Fibroblast of villous mesenchyme (primary cell): ENCODE measurements around the gene PVRIG. TPM values are rescaled to one million over a fixed set of nuclear protein-coding genes. Genes with fewer than 3 reads are reported as not detected.
"Not testable (repeated sequence)": the region's sequence is repeated elsewhere in the genome, so short reads cannot be mapped to it uniquely, and the experiment has no call there.

ENCODE experiments used
- DNase-seq: peaks from one replicate; pipeline ENCODE4 v3.0.0-alpha.2; 2010; ENCODE audit warnings: low read depth
- H3K4me3 ChIP-seq: 2 replicates; pipeline ENCODE4 v1.5.1; 2011; ENCODE audit warnings: low read depth, mild to moderate bottlenecking, low read length
- total RNA-seq: library from RNA; depleted of rRNA; stranded (reverse); fragments of >200 nt; gene quantifications from 2 replicates; pipeline ENCODE4 v1.2.3, GENCODE V29; 2012
- TF ChIP-seq, protein P1 (sequence below): IDR thresholded peaks from 2 replicates; pipeline ENCODE4 v1.5.1; 2012; ENCODE audit warnings: low read depth, mild to moderate bottlenecking, low read length; ENCODE audit not compliant: insufficient read depth

The PVRIG gene
- total RNA-seq, 1 donor = not detected

DNA sequence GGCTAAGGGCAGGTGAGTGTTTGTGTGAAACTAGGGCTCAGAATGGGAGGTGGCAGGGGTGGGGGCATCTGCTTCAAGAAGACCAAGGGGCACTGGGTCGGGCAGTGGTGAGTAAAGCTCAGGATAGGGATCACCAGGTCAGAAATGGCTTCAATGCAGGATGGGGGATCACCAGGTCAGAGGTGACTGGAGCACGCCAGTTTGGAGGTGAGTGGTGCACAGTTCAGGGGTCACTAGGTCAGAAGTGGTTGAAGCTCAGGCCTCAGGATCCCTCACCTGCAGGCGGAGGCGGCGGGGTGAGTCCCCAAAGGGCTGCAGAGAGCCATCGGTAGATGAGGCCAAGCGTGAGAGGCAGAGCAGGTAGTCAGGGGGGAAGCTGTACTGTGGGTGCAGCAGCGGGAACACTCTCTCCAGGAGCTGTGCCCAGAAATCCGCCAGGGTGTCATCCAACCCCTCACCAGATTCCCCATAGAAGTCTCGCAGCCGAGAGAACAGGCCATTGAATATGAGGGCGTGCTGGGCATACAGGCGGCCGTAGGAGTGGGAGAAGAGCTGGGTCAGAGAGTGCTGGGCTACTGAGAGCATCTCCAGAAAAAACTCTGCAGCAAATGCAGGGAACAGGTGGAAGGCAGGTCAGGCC lies 44.3 kb upstream of the PVRIG start:
- TF ChIP-seq, protein P1, sequence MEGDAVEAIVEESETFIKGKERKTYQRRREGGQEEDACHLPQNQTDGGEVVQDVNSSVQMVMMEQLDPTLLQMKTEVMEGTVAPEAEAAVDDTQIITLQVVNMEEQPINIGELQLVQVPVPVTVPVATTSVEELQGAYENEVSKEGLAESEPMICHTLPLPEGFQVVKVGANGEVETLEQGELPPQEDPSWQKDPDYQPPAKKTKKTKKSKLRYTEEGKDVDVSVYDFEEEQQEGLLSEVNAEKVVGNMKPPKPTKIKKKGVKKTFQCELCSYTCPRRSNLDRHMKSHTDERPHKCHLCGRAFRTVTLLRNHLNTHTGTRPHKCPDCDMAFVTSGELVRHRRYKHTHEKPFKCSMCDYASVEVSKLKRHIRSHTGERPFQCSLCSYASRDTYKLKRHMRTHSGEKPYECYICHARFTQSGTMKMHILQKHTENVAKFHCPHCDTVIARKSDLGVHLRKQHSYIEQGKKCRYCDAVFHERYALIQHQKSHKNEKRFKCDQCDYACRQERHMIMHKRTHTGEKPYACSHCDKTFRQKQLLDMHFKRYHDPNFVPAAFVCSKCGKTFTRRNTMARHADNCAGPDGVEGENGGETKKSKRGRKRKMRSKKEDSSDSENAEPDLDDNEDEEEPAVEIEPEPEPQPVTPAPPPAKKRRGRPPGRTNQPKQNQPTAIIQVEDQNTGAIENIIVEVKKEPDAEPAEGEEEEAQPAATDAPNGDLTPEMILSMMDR = no peak
- no peak for DNase-seq
- H3K4me3 ChIP-seq = no peak overlapping the region

DNA sequence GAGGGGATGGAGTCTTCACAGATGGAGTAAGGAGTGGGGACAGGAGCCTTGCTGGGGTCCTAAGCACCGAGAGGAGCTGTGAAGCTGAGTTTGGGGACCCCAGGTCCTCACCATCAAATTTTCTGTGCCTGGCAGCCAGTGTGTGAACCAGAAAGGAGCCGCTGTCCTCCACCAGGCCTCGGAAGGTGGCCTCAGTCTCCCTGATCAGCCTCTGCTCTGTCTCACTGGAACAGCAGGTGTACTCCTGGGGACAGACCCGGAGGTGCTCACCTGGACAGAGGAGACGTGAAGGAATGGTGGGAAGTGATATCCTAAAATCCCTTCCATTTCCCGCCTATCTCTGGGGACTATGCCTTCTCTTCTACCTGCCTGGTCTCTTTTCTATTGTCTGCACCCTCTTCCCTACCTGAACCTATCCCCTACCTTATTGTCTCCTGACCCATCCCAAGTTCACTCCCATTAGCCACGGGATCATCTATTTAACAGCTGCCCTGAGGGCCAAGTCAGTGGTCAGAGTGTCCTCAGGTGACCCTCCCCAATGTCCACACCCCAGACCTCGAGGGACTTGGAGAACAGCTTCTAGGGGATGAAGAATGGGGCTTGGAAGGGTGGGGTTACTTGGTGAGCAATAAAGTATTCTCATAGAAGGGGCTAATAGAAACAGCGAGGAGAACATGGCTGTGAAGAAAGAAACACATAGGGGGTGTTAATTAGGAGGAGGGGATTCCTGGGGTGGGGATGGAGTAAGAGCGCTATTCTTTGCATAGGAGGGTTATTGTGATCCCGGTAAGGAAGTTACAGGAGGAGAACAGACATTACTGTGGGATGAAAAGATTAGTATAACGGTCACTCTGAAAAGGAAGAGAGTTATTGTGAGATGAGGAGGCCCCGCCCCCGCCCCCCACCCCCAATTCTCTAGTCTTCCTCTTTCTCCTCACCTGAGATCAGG lies 43.4 kb upstream of the PVRIG start:
- TF ChIP-seq, protein P1 = no peak
- no peak for DNase-seq

DNA sequence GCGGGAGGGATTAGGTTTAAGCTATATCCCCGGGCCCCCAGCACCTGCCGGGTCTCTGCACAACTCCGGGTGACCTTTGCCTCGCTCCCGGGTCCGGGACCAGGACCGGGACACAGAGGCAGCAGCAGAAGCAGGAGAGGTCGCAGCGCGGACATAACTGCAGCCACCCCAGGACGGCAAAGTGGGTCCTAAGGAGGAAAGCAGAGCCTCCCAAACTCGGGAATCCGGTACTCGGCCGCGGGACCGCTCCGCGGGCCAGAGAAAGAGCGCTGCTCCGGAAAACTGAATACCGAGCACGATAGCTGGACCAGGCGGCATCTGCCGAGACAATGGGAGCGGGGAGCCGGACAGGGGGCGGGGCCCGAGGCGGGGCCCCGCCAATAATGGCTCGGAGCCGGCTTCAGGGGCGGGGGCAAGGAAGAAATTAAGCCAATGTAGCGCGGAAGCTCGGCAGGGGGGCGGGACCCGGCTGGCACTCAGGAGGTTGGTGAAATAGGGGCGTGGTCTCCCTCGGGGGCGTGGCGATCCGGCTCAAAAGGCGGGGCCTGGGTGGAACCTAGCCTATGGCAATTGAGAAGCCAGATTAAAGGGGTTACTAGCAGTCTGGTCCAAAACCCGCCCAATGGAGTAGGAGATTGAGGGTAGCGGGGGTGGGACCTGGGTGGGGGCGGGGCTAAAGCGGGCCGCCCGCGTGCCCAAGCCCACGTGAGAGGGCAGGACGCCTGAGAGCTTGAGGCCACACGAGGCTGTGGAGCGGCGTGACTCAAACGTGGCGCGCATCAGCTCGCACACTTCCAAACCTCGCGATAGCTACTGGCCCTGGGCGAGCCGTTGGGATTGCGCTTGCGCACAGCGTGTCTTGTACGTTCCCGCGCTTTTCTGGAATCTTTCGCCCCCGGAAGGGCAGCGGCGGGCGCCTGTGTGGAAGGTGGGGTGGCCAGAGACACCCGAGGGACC lies 42.4 kb upstream of the PVRIG start, which contains the start of the genes GPC2 and STAG3:
Gene GPC2, minus strand, starts transcription at position 337 of the 957 bp plus-strand sequence. Its CDS starts 182 bp downstream, at position 155.
Gene STAG3, plus strand, starts transcription at position 874 of the 957 bp plus-strand sequence. CDS start 2,639 bp downstream, outside the sequence.
- DNase-seq = peak; percentile 96

More for the DNA sequence above, 43.4 kb upstream of the PVRIG start:
- peak overlapping the region; percentile 72 for H3K4me3 ChIP-seq

DNA sequence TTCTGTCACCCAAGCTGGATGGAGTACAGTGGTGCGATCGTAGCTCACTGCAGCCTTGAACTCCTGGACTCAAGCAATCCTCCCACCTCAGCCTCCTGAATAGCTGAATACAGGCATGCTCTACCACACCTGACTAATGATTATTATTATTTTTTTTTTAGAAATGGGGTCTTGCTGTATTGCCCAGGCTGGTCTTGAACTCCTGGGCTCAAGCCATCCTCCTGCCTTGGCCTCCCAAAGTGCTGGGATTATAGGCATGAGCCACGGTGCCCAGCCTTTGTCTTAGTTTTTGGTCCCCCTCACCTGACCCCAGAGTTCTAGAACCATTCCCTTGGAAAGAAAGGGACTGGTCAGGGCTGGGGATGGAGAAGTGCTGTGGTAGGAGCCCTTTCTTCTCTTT lies 39.7 kb upstream of the PVRIG start:
- not testable (repeated sequence) for DNase-seq, H3K4me3 ChIP-seq

More for the DNA sequence above, 42.4 kb upstream of the PVRIG start, which contains the start of the genes GPC2 and STAG3:
- peak within 1 kb of the TSS; percentile 72 for H3K4me3 ChIP-seq
- TF ChIP-seq, protein P1 = no peak

DNA sequence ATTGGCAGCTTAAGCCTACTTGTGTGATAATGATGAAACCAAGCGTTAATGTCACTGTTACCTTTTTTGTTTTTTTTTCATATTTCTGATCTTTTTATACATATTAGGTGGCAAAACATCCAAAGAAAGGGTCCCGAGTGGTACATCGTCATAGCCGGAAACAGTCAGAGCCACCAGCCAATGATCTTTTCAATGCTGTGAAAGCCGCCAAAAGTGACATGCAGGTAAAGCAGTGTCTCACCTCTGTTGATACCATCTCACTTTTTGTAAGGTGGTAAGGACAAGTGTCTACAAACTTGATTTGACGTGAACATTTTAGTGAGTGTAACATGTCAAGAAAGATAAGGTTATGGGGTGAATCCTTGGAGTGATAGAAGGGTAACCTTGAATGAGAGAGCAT lies 37.1 kb upstream of the PVRIG start:
- not testable (repeated sequence) for H3K4me3 ChIP-seq

DNA sequence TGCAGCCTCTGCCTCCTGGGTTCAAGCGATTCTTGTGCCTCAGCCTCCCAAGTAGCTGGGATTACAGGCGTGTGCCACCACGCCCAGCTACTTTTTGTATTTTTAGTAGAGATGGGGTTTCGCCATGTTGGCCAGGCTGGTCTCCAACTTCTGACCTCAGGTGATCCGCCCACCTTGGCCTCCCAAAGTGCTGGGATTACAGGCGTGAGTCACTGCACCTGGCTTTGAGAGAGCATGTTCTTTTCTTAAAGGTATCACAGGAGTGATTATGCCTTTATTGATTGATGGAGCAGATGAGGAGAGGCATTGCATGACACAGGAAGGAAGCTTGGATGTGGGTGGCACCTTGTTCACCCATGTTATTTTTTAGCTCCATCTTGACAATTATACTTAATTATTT lies 36.7 kb upstream of the PVRIG start:
- not testable (repeated sequence) for DNase-seq, H3K4me3 ChIP-seq

More for the DNA sequence above, 37.1 kb upstream of the PVRIG start:
- DNase-seq = not testable (repeated sequence)

DNA sequence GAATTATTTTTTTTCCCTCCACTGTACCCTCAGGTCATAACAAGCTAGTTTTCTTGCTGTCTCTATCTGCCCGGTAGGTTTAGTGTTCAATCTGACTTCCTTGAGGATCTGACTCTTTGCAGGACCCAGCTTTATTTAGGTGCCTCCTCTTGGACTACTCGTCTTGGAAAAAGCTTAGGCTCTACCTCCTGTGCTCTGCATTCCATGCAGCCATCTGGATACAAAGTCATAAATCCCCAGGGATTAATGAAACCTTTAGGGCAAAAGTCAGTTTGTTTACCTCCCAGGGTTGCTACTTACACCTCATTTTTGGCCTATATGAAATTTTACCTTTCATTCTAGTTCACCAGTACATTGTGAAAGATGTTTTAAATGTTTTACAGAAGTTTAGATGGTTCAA lies 34.0 kb upstream of the PVRIG start:
- no peak overlapping the region for H3K4me3 ChIP-seq
- peak; percentile 11 for DNase-seq
- TF ChIP-seq, protein P1 = no peak
